Measurements from ENCODE around the gene C15orf61.

Gene C15orf61

GRCh38 chr15:67512140-67512539 is 8.8 kb upstream of the C15orf61 start (continued):
- TF ChIP-seq ZNF23 (tag by site-specific recombination; IDR thresholded peaks at IDR 0.05; ENCODE audit: borderline replicate concordance): no peak
- TF ChIP-seq ZNF404 (tag by site-specific recombination; IDR thresholded peaks at IDR 0.05): no peak
- no peak for TF ChIP-seq EGR2 (tag by site-specific recombination; IDR thresholded peaks at IDR 0.05; ENCODE audit: low read depth)
- TF ChIP-seq GFI1B (tag by site-specific recombination; IDR thresholded peaks at IDR 0.05): no peak
- TF ChIP-seq ZNF10 (tag by site-specific recombination; IDR thresholded peaks at IDR 0.05): no peak; the same call in 1 of the 2 replicates
- TF ChIP-seq ZNF548 (tag by site-specific recombination; IDR thresholded peaks at IDR 0.05): no peak
- no peak for TF ChIP-seq ZNF155 (tag by site-specific recombination; IDR thresholded peaks at IDR 0.05)
- no peak for TF ChIP-seq ZNF148 (tag by site-specific recombination; IDR thresholded peaks at IDR 0.05; ENCODE audit: borderline replicate concordance)
- TF ChIP-seq ZNF146 (tag by site-specific recombination; IDR thresholded peaks at IDR 0.05): no peak
- peak; percentile 65 for TF ChIP-seq FEZF1 (tag by site-specific recombination; IDR thresholded peaks at IDR 0.05)
- TF ChIP-seq ZNF302 (tag by site-specific recombination; IDR thresholded peaks at IDR 0.05; ENCODE audit: low read depth): no peak
- 0 out of 2 replicates have a peak, but pooled peaks have one; percentile 13 for TF ChIP-seq ZNF398 (tag by site-specific recombination; IDR thresholded peaks at IDR 0.05)
- no peak for TF ChIP-seq ZBTB10 (tag by site-specific recombination; IDR thresholded peaks at IDR 0.05)
- TF ChIP-seq ZBTB49 (tag by site-specific recombination; IDR thresholded peaks at IDR 0.05; ENCODE audit: low read depth): no peak
- no peak for TF ChIP-seq ZSCAN4 (tag by site-specific recombination; IDR thresholded peaks at IDR 0.05)
- no peak for TF ChIP-seq ZFP41 (tag by site-specific recombination; IDR thresholded peaks at IDR 0.05; ENCODE audit: borderline replicate concordance)
- TF ChIP-seq INSM2 (tag by site-specific recombination; IDR thresholded peaks at IDR 0.05): no peak
- no peak for TF ChIP-seq HIC1 (tag by site-specific recombination; IDR thresholded peaks at IDR 0.05)
- 0 out of 2 replicates have a peak, but pooled peaks have one; percentile 26 for TF ChIP-seq ZNF692 (tag by site-specific recombination; IDR thresholded peaks at IDR 0.05)
- TF ChIP-seq RBAK (tag by site-specific recombination; IDR thresholded peaks at IDR 0.05): no peak
- TF ChIP-seq KLF1 (tag by site-specific recombination; IDR thresholded peaks at IDR 0.05): no peak
- no peak for TF ChIP-seq ZNF639 (tag by site-specific recombination; IDR thresholded peaks at IDR 0.05)
